Neuron (in vitro differentiated cells): Measurements from ENCODE around the gene SPEM1.
A peak's percentile ranks its signal among the peaks of the same experiment; 100 is the strongest.

Experiments
- H2AFZ ChIP-seq: one replicate; pipeline ENCODE4 v1.6.1; 2013; ENCODE audit warnings: low read depth, mild to moderate bottlenecking, inconsistent platforms, low read length, moderate library complexity
- H3K27me3 ChIP-seq: one replicate; pipeline ENCODE4 v1.6.1; 2013; ENCODE audit warnings: low read length; ENCODE audit not compliant: insufficient read depth
- H3K36me3 ChIP-seq: one replicate; pipeline ENCODE4 v1.6.1; 2013; ENCODE audit warnings: low read length; ENCODE audit not compliant: insufficient read depth
- H3K4me1 ChIP-seq: one replicate; pipeline ENCODE4 v1.6.1; 2013; ENCODE audit warnings: low read length; ENCODE audit not compliant: insufficient read depth
- H3K4me3 ChIP-seq: 2 replicates; pipeline ENCODE4 v1.5.1; 2013; ENCODE audit warnings: mild to moderate bottlenecking, low read length, moderate library complexity
- H3K9me3 ChIP-seq: one replicate; pipeline ENCODE4 v1.6.1; 2013; ENCODE audit warnings: low read length

Gene SPEM1

GRCh38 chr17:7435676-7436555 is 15.8 kb downstream of the SPEM1 start:
- peak overlapping the region; percentile 49 for H3K4me3 ChIP-seq
- H3K9me3 ChIP-seq = peaks cover 3% of the 10 kb centered on the region
- peaks cover 29% of the 10 kb centered on the region for H3K27me3 ChIP-seq
- peak overlapping the region; percentile 13 for H2AFZ ChIP-seq
- H3K4me1 ChIP-seq = peaks cover 36% of the 10 kb centered on the region
- no peaks in the 10 kb centered on the region for H3K36me3 ChIP-seq

GRCh38 chr17:7436556-7437368 is 16.6 kb downstream of the SPEM1 start:
- H3K36me3 ChIP-seq = no peaks in the 10 kb centered on the region
- no peak overlapping the region for H2AFZ ChIP-seq
- H3K9me3 ChIP-seq = peaks cover 3% of the 10 kb centered on the region
- H3K27me3 ChIP-seq = peaks cover 29% of the 10 kb centered on the region
- peak overlapping the region; percentile 25 for H3K4me3 ChIP-seq
- H3K4me1 ChIP-seq = peaks cover 42% of the 10 kb centered on the region

GRCh38 chr17:7437369-7437863 is 17.3 kb downstream of the SPEM1 start:
- Histone ChIP-seq H3K9me3 (peaks cover 1% of the 10 kb centered on the region), H2AFZ (peak overlapping the region; percentile 35), H3K4me1 (peaks cover 42% of the 10 kb centered on the region), H3K27me3 (peaks cover 29% of the 10 kb centered on the region), H3K4me3 (peak overlapping the region; percentile 36), H3K36me3 (no peaks in the 10 kb centered on the region)

- Histone ChIP-seq H2AFZ (peak overlapping the region; percentile 35), H3K4me3 (peak overlapping the region; percentile 36), H3K9me3 (no peaks in the 10 kb centered on the region), H3K4me1 (peaks cover 42% of the 10 kb centered on the region), H3K36me3 (no peaks in the 10 kb centered on the region), H3K27me3 (peaks cover 29% of the 10 kb centered on the region)
These were observed 18.0 kb downstream of the SPEM1 start for GRCh38 chr17:7437950-7438614.

GRCh38 chr17:7438656-7439460 is 18.7 kb downstream of the SPEM1 start:
- Histone ChIP-seq H3K4me1 (peaks cover 42% of the 10 kb centered on the region), H3K36me3 (no peaks in the 10 kb centered on the region), H3K27me3 (peaks cover 29% of the 10 kb centered on the region), H2AFZ (no peak overlapping the region), H3K9me3 (no peaks in the 10 kb centered on the region), H3K4me3 (peak overlapping the region; percentile 36)

- Histone ChIP-seq H3K36me3 (no peaks in the 10 kb centered on the region), H2AFZ (peak within 1 kb of the TSS; percentile 52), H3K4me3 (peak within 1 kb of the TSS; percentile 55), H3K27me3 (peaks cover 29% of the 10 kb centered on the region), H3K4me1 (peaks cover 42% of the 10 kb centered on the region), H3K9me3 (no peaks in the 10 kb centered on the region)
These were observed 19.5 kb downstream of the SPEM1 start, which contains the start of gene FGF11 for GRCh38 chr17:7439462-7440112. Gene FGF11 (plus strand): TSS chr17:7439512. CDS start chr17:7439621, 109 bp downstream.

GRCh38 chr17:7440113-7440833 is 20.1 kb downstream of the SPEM1 start:
- H3K4me1 ChIP-seq = peaks cover 44% of the 10 kb centered on the region
- no peaks in the 10 kb centered on the region for H3K9me3 ChIP-seq
- peak overlapping the region; percentile 52 for H2AFZ ChIP-seq
- H3K27me3 ChIP-seq = peaks cover 29% of the 10 kb centered on the region
- H3K36me3 ChIP-seq = no peaks in the 10 kb centered on the region
- H3K4me3 ChIP-seq = peak overlapping the region; percentile 55

- Histone ChIP-seq H3K4me1 (peaks cover 39% of the 10 kb centered on the region), H3K27me3 (peaks cover 26% of the 10 kb centered on the region), H2AFZ (peak overlapping the region; percentile 52), H3K9me3 (no peaks in the 10 kb centered on the region), H3K36me3 (no peaks in the 10 kb centered on the region), H3K4me3 (peak overlapping the region; percentile 55)
These were observed 20.7 kb downstream of the SPEM1 start for GRCh38 chr17:7440834-7441195.

GRCh38 chr17:7441266-7441665 is 21.1 kb downstream of the SPEM1 start:
- no peaks in the 10 kb centered on the region for H3K9me3 ChIP-seq
- H3K4me3 ChIP-seq = peak overlapping the region; percentile 55
- H2AFZ ChIP-seq = no peak overlapping the region
- H3K27me3 ChIP-seq = peaks cover 22% of the 10 kb centered on the region
- peaks cover 37% of the 10 kb centered on the region for H3K4me1 ChIP-seq
- H3K36me3 ChIP-seq = no peaks in the 10 kb centered on the region

GRCh38 chr17:7442142-7442541 is 22.0 kb downstream of the SPEM1 start:
- Histone ChIP-seq H3K4me3 (no peak overlapping the region), H3K9me3 (no peaks in the 10 kb centered on the region), H3K27me3 (peaks cover 18% of the 10 kb centered on the region), H3K4me1 (peaks cover 37% of the 10 kb centered on the region), H3K36me3 (no peaks in the 10 kb centered on the region), H2AFZ (no peak overlapping the region)
